Astrocyte of the hippocampus (primary cell): ENCODE results near the gene MLLT10.

ENCODE experiments used
- DNase-seq: peaks from one replicate; pipeline ENCODE4 v3.0.0; 2011; ENCODE audit warnings: low read depth, low spot score

MLLT10 gene

DNA sequence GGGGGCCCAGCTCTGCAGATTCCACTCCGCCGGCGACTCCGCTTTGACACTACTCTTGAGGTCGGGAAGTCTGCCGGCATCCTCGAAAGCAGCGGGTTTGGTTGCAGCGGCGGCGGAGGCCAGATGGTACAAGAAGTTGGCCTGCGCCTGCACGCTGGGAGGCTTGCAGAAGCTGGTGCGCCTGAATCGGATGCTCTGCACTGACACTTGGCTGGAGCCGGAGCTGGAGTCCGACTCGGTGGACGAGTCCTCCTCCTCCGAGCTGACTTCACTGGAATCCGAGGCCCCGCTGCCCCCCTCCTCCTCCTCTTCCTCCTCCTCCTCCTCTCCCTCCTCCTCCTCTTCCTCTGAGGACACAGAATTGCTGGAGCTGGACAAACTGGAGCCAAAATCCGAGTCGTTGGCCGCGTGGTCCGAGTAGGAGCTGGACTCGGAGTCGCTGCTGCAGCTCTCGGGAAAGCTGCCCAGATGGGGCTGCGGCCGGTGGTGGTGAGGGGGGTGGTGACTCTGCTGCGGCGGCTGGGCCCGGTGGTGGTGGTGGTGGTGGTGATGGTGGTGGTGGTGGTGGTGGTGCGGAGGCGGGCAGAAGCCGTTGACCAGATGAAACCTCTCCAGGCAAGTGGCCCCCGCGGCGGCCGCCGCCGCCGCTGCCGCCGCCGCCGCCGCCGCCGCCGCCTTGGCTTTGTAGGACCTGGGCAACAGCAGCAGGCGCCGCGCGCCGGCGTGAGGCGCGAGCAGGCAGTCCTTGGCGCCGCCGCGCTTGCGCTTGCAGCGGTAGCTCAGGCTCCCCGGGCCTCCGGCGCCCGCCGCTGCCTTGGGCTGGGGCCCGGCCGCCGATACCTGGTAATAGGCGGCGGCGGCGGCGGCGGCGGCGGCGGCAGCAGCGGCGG, 17.5 kb upstream of the MLLT10 start:
- DNase-seq, result peak; percentile 85

DNA sequence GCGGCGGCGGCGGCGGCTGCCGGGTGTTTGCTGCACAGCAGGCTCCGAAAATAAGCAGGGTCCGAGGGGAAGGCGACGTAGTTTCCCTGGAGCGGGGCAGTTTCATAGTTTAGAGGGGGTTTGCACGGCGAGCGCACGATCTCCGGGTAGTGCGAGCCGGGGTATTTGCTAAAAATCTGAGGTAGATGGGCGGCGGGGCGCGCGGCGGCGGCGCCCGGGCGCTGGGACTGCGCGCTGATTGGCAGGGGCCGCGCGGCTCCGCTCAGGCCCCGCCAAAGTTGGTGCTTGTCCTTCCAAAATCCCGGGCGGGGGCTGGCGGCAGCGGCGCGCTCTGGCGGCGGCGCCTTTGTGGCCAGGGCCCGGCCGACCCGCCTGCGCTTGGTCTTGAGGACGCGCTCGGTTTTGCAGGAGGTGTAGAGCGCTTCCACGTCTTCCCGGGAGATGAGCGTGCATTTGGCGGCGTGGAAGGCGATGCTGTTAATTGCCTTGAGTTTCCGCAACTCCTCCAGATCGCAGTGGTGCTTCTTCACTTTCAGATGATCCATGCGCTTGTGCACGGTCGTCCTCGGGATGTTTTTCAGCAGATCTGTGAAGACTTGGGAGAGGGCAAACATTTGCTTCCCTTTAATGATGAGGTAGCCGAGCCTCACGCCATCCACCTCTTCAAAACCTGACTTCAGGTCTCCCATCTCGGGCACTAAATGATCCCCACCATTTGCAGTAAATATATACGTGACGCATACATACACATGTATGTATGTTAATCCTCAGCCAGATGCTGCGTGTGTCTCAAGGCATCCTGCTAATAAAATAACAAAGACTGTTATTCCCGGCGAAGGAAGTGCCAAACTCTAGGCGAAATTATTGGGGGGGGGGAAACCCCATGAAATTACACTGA, 16.6 kb upstream of the MLLT10 start:
- DNase-seq, result peak; percentile 76

DNA sequence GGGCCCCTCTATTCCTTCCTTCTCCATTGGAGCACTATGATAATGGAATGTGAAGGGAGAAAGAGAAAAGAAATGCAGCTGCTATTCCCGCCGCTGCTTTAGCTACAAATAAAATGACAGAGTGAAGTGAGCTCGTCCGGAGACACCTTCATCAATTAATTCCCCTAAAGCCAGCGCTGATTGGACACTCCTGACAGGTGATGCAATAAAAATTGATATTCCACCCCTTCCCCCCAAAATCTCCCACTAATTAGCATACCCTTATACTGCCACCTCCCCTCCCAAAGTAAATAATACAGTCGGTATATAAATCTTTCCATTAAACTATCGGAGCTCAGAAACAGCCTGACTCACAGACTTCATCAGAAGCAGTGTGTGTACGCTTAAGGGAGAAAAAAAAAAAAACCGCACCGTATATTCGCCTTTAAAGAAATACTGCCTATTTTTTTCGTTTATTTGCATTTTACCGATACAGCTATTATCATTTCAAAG, 15.8 kb upstream of the MLLT10 start:
- peak; percentile 77 for DNase-seq

GRCh38 chr10:21518641-21519396, 15.2 kb upstream of the MLLT10 start:
- peak; percentile 77 for DNase-seq

- no peak for DNase-seq
Observed at GRCh38 chr10:21519397-21519933, 14.6 kb upstream of the MLLT10 start.

- DNase-seq, result peak; percentile 85
Observed at GRCh38 chr10:21519941-21520436, 14.0 kb upstream of the MLLT10 start.

DNA sequence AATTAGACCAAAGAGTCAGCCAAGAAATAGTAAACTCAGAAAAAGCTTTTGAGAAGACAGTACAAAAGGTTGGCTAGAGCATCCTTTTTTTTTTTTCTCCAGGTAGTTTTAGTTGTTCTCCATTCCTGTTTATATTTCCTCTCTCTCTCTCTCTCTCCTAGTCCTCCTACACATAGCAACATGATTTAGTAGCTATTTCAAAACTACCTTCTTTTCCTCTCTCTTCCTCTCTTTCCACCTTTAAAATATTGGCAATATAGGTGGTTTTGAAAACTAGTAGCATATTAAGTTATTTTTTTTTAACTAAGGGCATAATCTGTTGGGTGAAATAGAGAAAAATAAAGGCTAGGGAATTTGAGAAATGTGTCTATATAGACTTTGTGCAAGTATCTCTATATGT, 13.5 kb upstream of the MLLT10 start:
- peak; percentile 36 for DNase-seq

- peak; percentile 47 for DNase-seq
Observed at GRCh38 chr10:21520949-21521348, 13.1 kb upstream of the MLLT10 start.

DNA sequence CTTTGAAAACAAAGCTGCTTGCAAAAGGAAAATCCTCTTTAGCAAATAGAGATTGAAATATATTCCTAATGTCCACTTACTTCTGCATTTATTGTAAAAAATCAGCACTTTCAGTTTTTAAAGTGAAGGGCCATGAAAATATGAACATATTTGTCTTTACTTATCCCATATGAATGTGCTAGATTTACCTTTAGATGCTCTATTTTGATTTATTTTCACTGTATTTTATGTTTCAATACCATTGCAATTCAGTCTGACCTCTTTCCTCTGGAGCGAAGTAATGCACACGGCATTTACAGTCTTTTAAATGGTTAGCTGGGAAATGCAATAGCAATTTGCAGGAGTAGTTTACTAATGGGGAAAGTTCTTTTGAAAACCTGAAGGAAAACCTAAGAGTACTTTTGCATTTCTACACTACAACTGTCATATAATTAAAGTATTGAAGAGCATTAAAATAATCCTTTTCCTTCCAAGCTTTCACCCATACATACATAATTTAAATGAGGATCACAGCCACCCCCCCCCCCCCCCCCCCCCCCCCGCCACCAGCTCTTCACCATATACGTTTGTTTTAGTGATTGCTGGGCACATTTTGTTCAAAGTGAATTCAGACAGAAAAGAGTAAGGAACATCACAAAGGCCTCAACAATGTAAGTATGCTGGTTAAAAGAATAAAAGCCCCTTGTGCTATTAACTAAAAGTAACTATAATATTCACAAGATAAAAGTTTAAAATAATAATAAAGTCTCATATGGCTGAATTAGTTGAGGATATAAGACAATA, 12.1 kb upstream of the MLLT10 start:
- DNase-seq, result peak; percentile 58

GRCh38 chr10:21522631-21523406, 11.2 kb upstream of the MLLT10 start:
- peak; percentile 59 for DNase-seq

- DNase-seq, result peak; percentile 72
Observed at GRCh38 chr10:21523557-21524008, 10.4 kb upstream of the MLLT10 start.

- DNase-seq, result no peak
Observed at GRCh38 chr10:21524131-21524525, 9.9 kb upstream of the MLLT10 start.

- peak; percentile 75 for DNase-seq
Observed at GRCh38 chr10:21524526-21525366, 9.3 kb upstream of the MLLT10 start.

DNA sequence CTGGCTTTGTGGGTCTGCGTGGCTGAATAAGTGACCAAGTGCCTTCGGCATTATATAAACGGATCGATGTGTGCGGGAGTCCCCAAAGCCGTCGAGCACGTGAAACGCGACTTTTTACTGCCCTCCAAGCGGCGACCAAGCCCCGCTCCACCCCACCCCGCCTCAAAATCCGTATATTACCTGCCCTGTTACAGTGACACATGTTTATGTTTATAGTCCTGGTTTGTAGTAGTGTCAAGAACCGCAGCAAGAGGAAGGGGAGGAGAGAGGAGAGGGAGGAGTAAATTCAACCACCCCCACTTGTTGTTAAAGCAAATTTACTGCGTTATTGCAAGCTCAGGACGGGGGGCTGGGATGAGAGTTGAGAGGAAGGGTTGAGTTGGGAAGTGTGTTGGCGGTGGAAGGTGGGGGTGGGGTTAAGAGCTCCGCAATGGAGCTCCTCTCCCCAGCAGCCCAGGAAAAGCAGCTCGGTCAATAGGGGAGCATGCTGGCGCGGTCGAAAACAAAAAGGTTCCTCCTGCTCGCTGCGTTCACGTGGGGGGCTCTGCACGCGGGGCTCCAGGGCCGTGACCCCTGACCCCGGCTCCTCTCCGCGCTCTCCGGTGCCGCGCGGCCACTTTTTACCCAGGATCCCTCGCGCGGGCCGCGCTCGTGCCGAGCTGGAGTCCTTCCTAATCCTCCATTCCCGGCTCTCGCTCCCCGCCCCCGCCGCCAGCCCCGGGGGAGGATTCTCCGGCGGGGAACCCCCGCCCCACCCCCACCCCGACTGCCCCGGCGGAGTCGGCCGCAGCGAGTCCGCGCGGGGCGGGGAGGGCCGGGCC, 8.5 kb upstream of the MLLT10 start, which contains the start of gene SKIDA1:
TSS of gene SKIDA1 (minus strand) at position 316 of the 821 bp plus-strand sequence. CDS start 7,860 bp downstream, outside the sequence.
- peak; percentile 92 for DNase-seq

- peak; percentile 95 for DNase-seq
Observed at GRCh38 chr10:21526188-21526859, 7.7 kb upstream of the MLLT10 start.

- peak; percentile 77 for DNase-seq
Observed at GRCh38 chr10:21526860-21527597, 7.0 kb upstream of the MLLT10 start.
